NCI-H446 treated with DMSO at 0.1 percent for 48 hours (cell line): ENCODE measurements around the gene TOX2.

ENCODE experiments used
- DNase-seq: peaks from one replicate; lab custom pipeline; 2025; lab: John Stamatoyannopoulos, UW

TOX2 gene

DNA sequence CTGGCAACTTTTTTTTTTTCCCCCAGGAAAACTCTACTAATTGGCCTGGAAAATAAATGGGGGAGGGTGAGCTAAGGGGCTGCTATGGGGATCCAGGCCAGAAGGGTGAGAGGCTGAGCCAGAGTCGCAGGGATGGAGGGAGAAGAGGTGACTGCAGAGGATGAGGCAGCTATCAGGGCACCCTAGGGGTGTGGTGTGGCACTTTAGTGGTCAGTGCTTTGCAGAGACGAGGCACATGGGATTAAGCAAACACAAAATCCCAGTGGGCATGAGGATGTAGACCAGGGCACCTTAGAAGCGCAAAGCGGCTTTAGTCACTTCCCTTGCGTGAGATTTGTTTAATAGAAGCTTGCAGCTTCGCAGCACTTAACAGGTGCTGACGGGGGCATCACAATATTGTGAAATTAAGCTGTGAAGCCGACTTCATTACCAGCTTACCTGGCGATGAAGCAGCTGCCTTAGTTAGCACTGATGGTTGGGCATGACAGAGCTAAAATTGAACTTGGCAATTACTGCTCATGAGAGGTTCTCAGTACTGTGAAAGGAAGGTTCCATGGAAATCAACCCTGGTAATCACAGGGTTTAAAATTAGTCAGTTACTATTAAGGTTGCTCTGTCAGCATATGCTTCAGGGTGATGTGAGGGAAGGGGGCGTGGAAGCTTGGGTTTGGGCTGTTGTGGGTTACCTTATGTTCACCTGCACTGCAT lies 26.0 kb downstream of the TOX2 start:
- DNase-seq = no peak

DNA sequence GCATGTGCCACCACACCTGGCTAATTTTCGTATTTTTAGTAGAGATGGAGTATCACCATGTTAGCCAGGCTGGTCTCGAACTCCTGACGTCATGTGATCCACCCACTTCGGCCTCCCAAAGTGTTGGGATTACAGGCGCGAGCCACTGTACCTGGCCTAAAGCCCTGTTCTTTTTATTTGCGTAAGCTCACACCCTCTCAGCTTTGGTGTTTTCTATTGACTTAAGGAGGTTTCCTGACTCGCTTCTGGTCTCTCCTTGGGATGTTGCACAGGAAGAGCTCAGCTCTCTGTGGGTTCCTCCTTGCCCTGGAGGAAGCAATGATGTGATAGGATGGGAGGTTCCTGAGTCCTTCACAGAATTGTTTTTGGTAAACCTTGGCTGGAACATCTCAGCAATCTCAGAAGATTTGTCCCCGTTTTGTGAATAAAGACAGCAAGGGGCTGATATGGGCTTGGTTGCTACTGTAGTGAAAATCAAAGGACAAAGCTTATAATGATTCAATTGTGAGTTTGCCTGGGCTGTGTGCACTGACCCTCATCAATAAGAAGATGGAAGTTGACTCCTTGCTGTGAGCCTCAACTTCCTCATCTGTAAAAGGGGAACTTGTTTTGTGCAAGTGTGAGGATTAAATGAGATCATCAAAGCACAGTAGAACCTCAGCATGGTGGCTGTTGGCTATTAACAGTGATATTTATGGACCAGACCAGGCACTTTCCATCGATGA lies 27.0 kb downstream of the TOX2 start:
- DNase-seq = no peak

- DNase-seq = no peak
Observed at GRCh38 chr20:43942201-43942590, 27.5 kb downstream of the TOX2 start.

DNA sequence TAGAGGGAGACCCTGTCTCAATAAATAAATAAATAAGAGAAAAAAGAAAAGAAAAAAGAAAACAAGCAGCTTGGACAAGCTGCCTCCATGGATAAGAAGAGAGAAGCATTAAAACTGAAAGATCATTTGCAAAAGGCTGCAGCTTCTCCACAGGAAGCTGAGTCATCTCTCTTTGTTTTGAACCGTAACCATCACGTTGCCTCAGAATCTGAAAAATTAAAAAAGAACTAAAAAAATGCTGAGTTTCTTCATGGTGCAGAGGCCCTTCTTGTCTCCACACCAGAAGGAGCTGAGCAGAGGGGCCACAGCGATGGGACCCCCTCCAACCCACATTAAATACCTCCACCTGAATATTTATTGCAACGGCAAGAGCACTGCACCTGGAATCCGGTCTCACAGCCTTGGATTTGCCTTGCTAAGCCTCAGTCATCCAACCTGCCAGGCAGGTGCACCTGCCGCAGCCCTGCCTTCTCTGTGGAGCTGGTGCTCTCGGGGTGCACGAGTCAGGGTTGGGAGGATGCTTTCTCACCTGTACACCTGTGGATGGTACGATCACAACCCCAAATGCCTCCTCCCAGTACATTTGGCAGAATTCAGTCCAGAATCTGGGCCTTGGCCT lies 28.1 kb downstream of the TOX2 start:
- DNase-seq = no peak

DNA sequence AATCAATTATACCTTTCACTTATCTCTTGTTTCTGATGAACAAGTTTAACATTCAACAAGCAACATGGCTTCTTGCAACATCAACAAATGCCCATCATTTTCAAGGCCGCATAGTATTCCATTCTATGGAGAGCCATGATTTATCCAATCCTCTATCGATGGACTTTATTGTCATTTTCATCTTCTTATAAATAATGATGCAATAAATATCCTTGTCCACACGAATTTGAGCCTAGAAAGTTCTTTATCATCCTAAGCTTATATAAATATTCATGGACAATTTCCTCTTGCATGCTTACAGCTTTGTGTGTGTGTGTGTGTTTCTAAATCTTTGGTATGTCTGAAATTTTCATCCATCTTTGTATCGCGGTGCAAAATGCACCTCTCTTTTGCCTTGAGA lies 29.1 kb downstream of the TOX2 start:
- DNase-seq = no peak

- DNase-seq = no peak
Observed at GRCh38 chr20:43944653-43945235, 30.1 kb downstream of the TOX2 start.

DNA sequence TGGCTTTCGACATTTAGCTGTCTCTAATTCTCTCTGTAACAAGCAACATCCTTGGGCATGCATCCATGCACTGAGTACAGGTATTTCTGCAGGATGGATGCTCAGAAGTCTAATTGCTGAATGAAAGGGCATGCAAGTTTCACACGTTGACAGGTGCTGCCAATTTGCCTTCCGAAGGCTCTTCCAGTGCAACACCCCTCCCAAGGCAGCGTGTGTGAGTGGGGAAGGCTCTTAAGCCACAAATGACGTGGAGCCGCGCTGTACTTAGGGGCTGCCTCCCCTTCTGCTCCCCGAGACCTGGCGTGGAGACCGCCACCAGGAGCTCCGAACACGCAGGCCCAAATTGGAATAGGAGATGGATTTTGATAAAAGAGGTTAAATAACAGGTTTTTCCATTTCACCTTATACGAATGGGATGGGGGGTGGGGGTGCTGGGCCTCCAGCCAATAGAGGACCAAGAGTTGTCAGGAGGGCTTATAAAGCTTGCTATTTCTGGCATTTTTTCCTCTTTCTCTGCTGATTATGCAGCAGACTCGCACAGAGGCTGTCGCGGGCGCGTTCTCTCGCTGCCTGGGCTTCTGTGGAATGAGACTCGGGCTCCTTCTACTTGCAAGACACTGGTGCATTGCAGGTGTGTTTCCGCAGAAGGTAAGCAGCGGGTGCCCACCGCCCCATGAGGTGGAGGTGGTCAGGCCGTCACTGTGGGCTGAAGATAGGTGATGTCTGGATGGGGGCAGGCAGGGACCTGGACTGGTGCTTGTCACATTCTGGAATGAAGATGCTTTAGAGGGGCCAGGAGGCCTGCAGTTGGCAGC lies 30.9 kb downstream of the TOX2 start:
- no peak for DNase-seq

GRCh38 chr20:43946206-43946491 lies 31.5 kb downstream of the TOX2 start:
- no peak for DNase-seq

- no peak for DNase-seq
Observed at GRCh38 chr20:43946659-43947315, 32.1 kb downstream of the TOX2 start.

- DNase-seq = no peak
Observed at GRCh38 chr20:43947316-43947710, 32.7 kb downstream of the TOX2 start.

- DNase-seq = no peak
Observed at GRCh38 chr20:43948455-43948854, 33.8 kb downstream of the TOX2 start.

GRCh38 chr20:43949248-43949647 lies 34.6 kb downstream of the TOX2 start:
- DNase-seq = no peak

- DNase-seq = no peak
Observed at GRCh38 chr20:43949741-43950618, 35.3 kb downstream of the TOX2 start.

GRCh38 chr20:43953919-43954592 lies 39.4 kb downstream of the TOX2 start:
- no peak for DNase-seq

DNA sequence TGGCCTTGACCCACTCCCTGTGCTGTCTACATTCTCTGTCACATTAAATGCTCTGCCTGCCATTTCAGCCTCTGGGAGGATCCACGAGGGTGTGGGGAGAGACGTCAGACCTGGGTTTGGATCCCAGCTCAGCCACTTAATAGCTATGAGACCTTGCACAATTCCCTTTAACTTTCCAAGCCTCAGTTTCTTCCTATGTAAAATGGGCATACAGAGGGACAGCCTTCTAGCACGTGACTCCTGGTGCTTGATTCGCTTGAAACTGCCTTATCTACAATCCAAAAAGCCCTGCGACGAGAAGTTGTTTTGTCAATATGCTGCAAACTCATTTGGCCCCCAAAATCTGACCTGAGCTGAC lies 40.0 kb downstream of the TOX2 start:
- DNase-seq = no peak

- no peak for DNase-seq
Observed at GRCh38 chr20:43955062-43955749, 40.6 kb downstream of the TOX2 start.

DNA sequence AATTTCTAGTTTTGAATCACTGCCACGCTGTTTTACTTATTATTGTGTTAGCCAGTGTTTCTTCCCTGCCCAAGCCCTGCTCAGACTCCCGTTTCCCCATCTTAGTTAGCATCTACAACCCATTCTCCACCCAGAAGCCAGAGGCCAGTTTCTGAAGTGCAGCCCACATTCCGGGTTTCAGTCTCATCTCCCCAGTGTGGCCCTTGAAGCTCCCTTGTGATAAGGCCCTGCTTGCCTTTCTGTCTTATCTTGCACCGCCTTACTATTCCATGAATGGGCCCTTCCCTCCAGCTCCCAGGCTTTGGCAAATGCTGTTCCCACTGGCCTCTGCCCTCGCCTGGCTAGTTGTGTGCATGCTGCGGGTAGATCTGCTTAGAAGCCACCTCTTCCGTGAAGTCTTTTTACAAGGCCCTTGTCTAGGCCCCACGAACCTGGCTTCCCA lies 41.1 kb downstream of the TOX2 start:
- no peak for DNase-seq

GRCh38 chr20:43957392-43957791 lies 42.7 kb downstream of the TOX2 start:
- no peak for DNase-seq

- no peak for DNase-seq
Observed at GRCh38 chr20:43958626-43959025, 44.0 kb downstream of the TOX2 start.
